NAMALWA (cell line): ENCODE measurements around the gene SNX8.
"Not testable (repeated sequence)": the region's sequence is repeated elsewhere in the genome, so short reads cannot be mapped to it uniquely, and the experiment has no call there.

ENCODE experiments used
- DNase-seq: peaks from one replicate; pipeline ENCODE4 v3.0.0-alpha.2; 2015; ENCODE audit warnings: low spot score

The SNX8 gene

GRCh38 chr7:2290877-2291276, 23.4 kb downstream of the SNX8 start:
- no peak for DNase-seq

- no peak for DNase-seq
Measured at GRCh38 chr7:2289621-2290020, 24.6 kb downstream of the SNX8 start.

- no peak for DNase-seq
Measured at GRCh38 chr7:2289111-2289586, 25.1 kb downstream of the SNX8 start.

- DNase-seq: peak; percentile 66
Measured at GRCh38 chr7:2288503-2288902, 25.7 kb downstream of the SNX8 start.

GRCh38 chr7:2287745-2288144, 26.5 kb downstream of the SNX8 start:
- no peak for DNase-seq

GRCh38 chr7:2283074-2283473, 31.2 kb downstream of the SNX8 start:
- no peak for DNase-seq

GRCh38 chr7:2282185-2282751, 32.0 kb downstream of the SNX8 start:
- no peak for DNase-seq

GRCh38 chr7:2281541-2281940, 32.7 kb downstream of the SNX8 start:
- no peak for DNase-seq

- no peak for DNase-seq
Measured at GRCh38 chr7:2280424-2280823, 33.8 kb downstream of the SNX8 start.

GRCh38 chr7:2279896-2280295, 34.3 kb downstream of the SNX8 start:
- DNase-seq: no peak

GRCh38 chr7:2278026-2278425, 36.2 kb downstream of the SNX8 start:
- no peak for DNase-seq

- no peak for DNase-seq
Measured at GRCh38 chr7:2276107-2276506, 38.1 kb downstream of the SNX8 start.

GRCh38 chr7:2275101-2275500, 39.1 kb downstream of the SNX8 start:
- DNase-seq: no peak

GRCh38 chr7:2274666-2275065, 39.6 kb downstream of the SNX8 start:
- DNase-seq: no peak

GRCh38 chr7:2273866-2274265, 40.4 kb downstream of the SNX8 start:
- DNase-seq: no peak

- no peak for DNase-seq
Measured at GRCh38 chr7:2272031-2272430, 42.2 kb downstream of the SNX8 start.

GRCh38 chr7:2271273-2272026, 42.8 kb downstream of the SNX8 start:
- no peak for DNase-seq

- DNase-seq: no peak
Measured at GRCh38 chr7:2270495-2270894, 43.7 kb downstream of the SNX8 start.

- no peak for DNase-seq
Measured at GRCh38 chr7:2269991-2270460, 44.2 kb downstream of the SNX8 start.

GRCh38 chr7:2269089-2269990, 44.9 kb downstream of the SNX8 start:
- not testable (repeated sequence) for DNase-seq

GRCh38 chr7:2266911-2267310, 47.3 kb downstream of the SNX8 start:
- DNase-seq: no peak

GRCh38 chr7:2264158-2264557, 50.1 kb downstream of the SNX8 start:
- DNase-seq: no peak

- DNase-seq: no peak
Measured at GRCh38 chr7:2263176-2263575, 51.1 kb downstream of the SNX8 start.
